ENCODE data around the gene SLC24A1.

- TF ChIP-seq ZNF274 (IDR thresholded peaks at IDR 0.05; ENCODE audit: low read length) (no peak), ZNF274 (tag by site-specific recombination; IDR thresholded peaks at IDR 0.05; ENCODE audit: borderline replicate concordance) (no peak), CTCF (tag by site-specific recombination; IDR thresholded peaks at IDR 0.05) (no peak)
These were observed 53.8 kb downstream of the SLC24A1 start for GRCh38 chr15:65675551-65675950.
